GM12892 (cell line): Measurements from ENCODE around the gene VAV2.

Source experiments
- POLR2A ChIP-seq: IDR thresholded peaks from 2 replicates; pipeline ENCODE4 v1.6.1; 2011; ENCODE audit warnings: low read depth, low read length, control low read depth
- TAF1 ChIP-seq: IDR thresholded peaks from 2 replicates; pipeline ENCODE4 v1.6.1; 2011; ENCODE audit warnings: low read depth, mild to moderate bottlenecking, control low read depth, low read length, borderline replicate concordance

DNA sequence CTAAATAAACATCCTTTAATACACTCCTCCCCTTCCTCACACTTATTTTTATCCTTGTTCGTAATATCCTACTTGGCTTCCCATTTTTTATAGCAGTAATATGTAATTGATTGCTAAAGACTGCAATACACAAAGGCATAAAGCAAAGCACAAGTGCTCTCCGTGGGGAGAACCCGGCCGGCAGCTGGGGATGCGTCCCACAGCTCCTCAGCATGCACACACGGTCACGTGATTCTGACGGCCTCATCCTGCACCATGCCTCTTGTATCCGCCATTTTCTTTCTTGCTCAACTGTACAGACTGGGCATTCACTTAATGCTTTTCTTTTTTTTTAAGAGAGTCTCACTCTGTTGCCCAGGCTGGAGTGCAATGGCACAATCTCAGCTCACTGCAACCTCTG is 36.0 kb upstream of the VAV2 start:
- no peak for TF ChIP-seq POLR2A
- TF ChIP-seq TAF1 = no peak
